Esophagus (tissue), 2 donors: ENCODE results near the gene STK10. TPM values are rescaled to one million over a fixed set of nuclear protein-coding genes. Genes with fewer than 3 reads are reported as not detected.

Experiments
- H3K27ac ChIP-seq, 2 donors: one replicate each; pipeline ENCODE4 v1.5.1; 2013; ENCODE audit warnings: low read depth in 2 of 2, mild to moderate bottlenecking in 2 of 2, inconsistent platforms in 1 of 2, low read length in 1 of 2, moderate library complexity in 1 of 2
- H3K27me3 ChIP-seq, 2 donors: one replicate each; pipeline ENCODE4 v1.6.1; 2013; ENCODE audit warnings: low read length in 2 of 2, control low read depth in 1 of 2, mild to moderate bottlenecking in 1 of 2; ENCODE audit not compliant: insufficient read depth in 2 of 2, control insufficient read depth in 1 of 2
- H3K36me3 ChIP-seq, 2 donors: one replicate each; pipeline ENCODE4 v1.6.1; 2013; ENCODE audit warnings: low read length in 1 of 2; ENCODE audit not compliant: control insufficient read depth in 2 of 2, insufficient read depth in 2 of 2
- H3K4me1 ChIP-seq, 2 donors: one replicate each; pipeline ENCODE4 v1.6.1; 2013; ENCODE audit warnings: low read length in 1 of 2; ENCODE audit not compliant: control insufficient read depth in 2 of 2, insufficient read depth in 2 of 2
- H3K4me3 ChIP-seq, 2 donors: one replicate each; pipeline ENCODE4 v1.5.1; 2013; ENCODE audit warnings: low read length in 2 of 2, mild to moderate bottlenecking in 2 of 2, low read depth in 1 of 2, moderate library complexity in 1 of 2
- H3K9me3 ChIP-seq, 2 donors: one replicate each; pipeline ENCODE4 v1.6.1; 2013; ENCODE audit warnings: mild to moderate bottlenecking in 2 of 2, low read depth in 1 of 2, low read length in 1 of 2, moderate library complexity in 1 of 2; ENCODE audit not compliant: control insufficient read depth in 2 of 2, insufficient read depth in 1 of 2
- WGBS, 2 donors: extraction: QIAGEN DNeasy Blood & Tissue Kit; methylation state at CpG; one replicate each; pipeline ENCODE4 v1.1.7; 2013; 5-methylcytosine and 5-hydroxymethylcytosine counted together
- polyA plus RNA-seq, 2 donors: library from polyadenylated mRNA; stranded (reverse); fragments of 200-250 nt; gene quantifications; one replicate each; pipeline ENCODE4 v1.2.3, GENCODE V29; 2013
- donor health status: healthy with polysubstance abuse.
- donor health status: Bipolar disorder and iron deficiency.

Gene STK10
- polyA plus RNA-seq, 2 donors, result 3.9 to 7.7 TPM

GRCh38 chr5:171992305-171992704, 195.7 kb downstream of the STK10 start:
- Histone ChIP-seq H3K27me3 (no peaks in the 10 kb centered on the region), H3K4me1 (peaks cover 2% of the 10 kb centered on the region in 2 donors), H3K9me3 (no peaks in the 10 kb centered on the region), H3K4me3 (no peak overlapping the region), H3K36me3 (peaks cover 0 to 4% of the 10 kb centered on the region in 2 donors), H3K27ac (peak overlapping the region in 1 of 2 donors; percentile 65)
- WGBS, 2 donors, result 94 to 97% methylated on average over 3 of the region's 3 CpGs

Other genes starting within 250 kb of the STK10 start
- 10 to 100 TPM in 1 of 2 donors, 1 to 10 TPM in 1; 8.9 to 17.4 TPM for gene FBXW11, start 181.6 kb downstream of the STK10 start, polyA plus RNA-seq
- gene EFCAB9, start 5.9 kb upstream of the STK10 start, polyA plus RNA-seq, result not detected
- gene UBTD2, start 95.5 kb upstream of the STK10 start, polyA plus RNA-seq, result 1 to 10 TPM; 5.8 to 6.5 TPM